Body of pancreas (tissue), 4 donors: Measurements from ENCODE around the gene CACTIN.

Source experiments
- POLR2A ChIP-seq, 3 donors: fragments of 450-650 bp; IDR thresholded peaks; one replicate each; pipeline ENCODE4 v1.6.1; 2016; ENCODE audit warnings: antibody characterized with exemption in 3 of 3, mild to moderate bottlenecking in 2 of 3
- TF ChIP-seq, protein P1 (sequence below), 7 experiments: fragments of 450-650 bp in 4 of 7; fragments of 200-600 bp in 3 of 7; sonication (generic) in 3 of 7; IDR thresholded peaks; one replicate each; pipeline ENCODE4 v1.5.1; 2016 to 2019; ENCODE audit warnings: antibody characterized with exemption in 7 of 7

DNA sequence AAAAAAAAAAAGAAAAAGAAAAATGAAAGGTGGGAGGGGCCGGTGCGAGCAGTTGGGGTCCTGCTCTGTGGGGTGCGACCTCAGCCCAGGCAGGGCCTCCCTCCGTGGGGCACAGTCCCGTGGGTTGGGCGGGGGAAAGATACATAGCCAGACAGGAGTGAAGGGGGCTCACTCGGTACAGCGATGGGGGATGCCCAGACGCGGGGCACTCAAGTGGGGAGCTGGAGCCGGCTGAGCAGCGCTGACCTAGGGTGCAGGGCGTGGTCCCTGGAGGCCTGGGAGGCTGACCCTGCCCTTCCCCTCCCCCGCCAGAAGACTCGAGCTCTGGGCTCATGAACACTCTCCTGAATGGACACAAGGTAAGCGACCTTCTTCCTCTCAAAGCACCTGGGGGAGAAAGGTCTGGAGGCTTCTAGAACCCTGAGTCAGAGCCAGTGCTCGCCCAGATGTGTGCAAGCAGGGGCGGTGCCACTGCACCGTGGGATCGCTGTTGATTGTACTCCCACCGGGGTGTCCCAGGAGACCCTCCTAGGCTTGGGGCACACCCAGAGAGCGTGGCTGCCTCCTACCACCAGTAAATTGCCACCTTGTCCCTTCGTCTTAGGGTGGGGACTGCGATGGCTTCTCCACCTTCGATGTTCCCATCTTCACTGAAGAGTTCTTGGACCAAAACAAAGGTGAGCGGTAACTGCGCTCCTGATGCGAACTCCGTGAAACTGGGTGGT lies 50.5 kb downstream of the CACTIN start:
- no peak for TF ChIP-seq POLR2A (IDR thresholded peaks at IDR 0.05)
- TF ChIP-seq, protein P1, sequence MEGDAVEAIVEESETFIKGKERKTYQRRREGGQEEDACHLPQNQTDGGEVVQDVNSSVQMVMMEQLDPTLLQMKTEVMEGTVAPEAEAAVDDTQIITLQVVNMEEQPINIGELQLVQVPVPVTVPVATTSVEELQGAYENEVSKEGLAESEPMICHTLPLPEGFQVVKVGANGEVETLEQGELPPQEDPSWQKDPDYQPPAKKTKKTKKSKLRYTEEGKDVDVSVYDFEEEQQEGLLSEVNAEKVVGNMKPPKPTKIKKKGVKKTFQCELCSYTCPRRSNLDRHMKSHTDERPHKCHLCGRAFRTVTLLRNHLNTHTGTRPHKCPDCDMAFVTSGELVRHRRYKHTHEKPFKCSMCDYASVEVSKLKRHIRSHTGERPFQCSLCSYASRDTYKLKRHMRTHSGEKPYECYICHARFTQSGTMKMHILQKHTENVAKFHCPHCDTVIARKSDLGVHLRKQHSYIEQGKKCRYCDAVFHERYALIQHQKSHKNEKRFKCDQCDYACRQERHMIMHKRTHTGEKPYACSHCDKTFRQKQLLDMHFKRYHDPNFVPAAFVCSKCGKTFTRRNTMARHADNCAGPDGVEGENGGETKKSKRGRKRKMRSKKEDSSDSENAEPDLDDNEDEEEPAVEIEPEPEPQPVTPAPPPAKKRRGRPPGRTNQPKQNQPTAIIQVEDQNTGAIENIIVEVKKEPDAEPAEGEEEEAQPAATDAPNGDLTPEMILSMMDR (IDR thresholded peaks at IDR 0.05), result no peak
